HepG2 (cell line): ENCODE data around the gene PDPR. TPM values are rescaled to one million over a fixed set of nuclear protein-coding genes. Genes with fewer than 3 reads are reported as not detected.
A peak's percentile ranks its signal among the peaks of the same experiment; 100 is the strongest.
"Not testable (repeated sequence)": the region's sequence is repeated elsewhere in the genome, so short reads cannot be mapped to it uniquely, and the experiment has no call there.

Experiments used
- GATAD2A ChIP-seq: IDR thresholded peaks from 2 replicates; pipeline ENCODE4 v1.6.1; 2016
- HMGXB3 ChIP-seq: sonication (generic); formaldehyde crosslinking; IDR thresholded peaks from 2 replicates; pipeline ENCODE4 v1.4.0; 2020; ENCODE audit warnings: missing genetic modification reagents, borderline replicate concordance
- HOXD1 ChIP-seq: sonication (generic); formaldehyde crosslinking; IDR thresholded peaks from 2 replicates; pipeline ENCODE4 v1.5.0; 2020; ENCODE audit warnings: missing genetic modification reagents
- IKZF5 ChIP-seq: IDR thresholded peaks from 2 replicates; pipeline ENCODE4 v1.6.1; 2018; ENCODE audit warnings: missing genetic modification reagents, mild to moderate bottlenecking, missing compliant biosample characterization
- KDM5B ChIP-seq: sonication (generic); formaldehyde crosslinking; IDR thresholded peaks from 2 replicates; pipeline ENCODE4 v1.4.0; 2020; ENCODE audit warnings: missing genetic modification reagents, mild to moderate bottlenecking, borderline replicate concordance
- MNT ChIP-seq: fragments of 450-650 bp; IDR thresholded peaks from 2 replicates; pipeline ENCODE4 v1.6.1; 2016
- NR2C2 ChIP-seq: sonication (generic); formaldehyde crosslinking; IDR thresholded peaks from 2 replicates; pipeline ENCODE4 v1.4.0; 2020; ENCODE audit warnings: missing genetic modification reagents, mild to moderate bottlenecking, moderate library complexity, borderline replicate concordance
- PHF8 ChIP-seq: sonication (generic); formaldehyde crosslinking; IDR thresholded peaks from 2 replicates; pipeline ENCODE4 v1.5.0; 2020; ENCODE audit warnings: missing genetic modification reagents
- SOX6 ChIP-seq, 2 experiments: fragments of 450-650 bp in 1 of 2; sonication (generic) in 1 of 2; formaldehyde crosslinking in 1 of 2; IDR thresholded peaks; 2 replicates each; pipeline versions ENCODE4 v1.4.0 to v1.6.1; 2017 to 2020; ENCODE audit warnings: antibody characterized with exemption in 1 of 2, mild to moderate bottlenecking in 1 of 2, missing genetic modification reagents in 1 of 2
- THAP9 ChIP-seq: sonication (generic); formaldehyde crosslinking; IDR thresholded peaks from 2 replicates; pipeline ENCODE4; 2020; ENCODE audit warnings: missing genetic modification reagents, mild to moderate bottlenecking, borderline replicate concordance
- UBTF ChIP-seq: sonication (generic); formaldehyde crosslinking; IDR thresholded peaks from 2 replicates; pipeline ENCODE4 v1.4.0; 2020; ENCODE audit warnings: mild to moderate bottlenecking, missing genetic modification reagents
- ZSCAN21 ChIP-seq: sonication (generic); formaldehyde crosslinking; IDR thresholded peaks from 2 replicates; pipeline ENCODE4 v1.8.0; 2022; ENCODE audit warnings: mild to moderate bottlenecking, missing genetic modification reagents, moderate library complexity, borderline replicate concordance
- polyA plus RNA-seq, 8 experiments: library from polyadenylated mRNA; depleted of rRNA in 3 of 8; stranded (reverse) in 7 of 8; unstranded in 1 of 8; fragments of >200 nt; fragmentation: Illumina TruSeq in 4 of 8; extraction: Trizol in 4 of 8; gene quantifications; 2 replicates each; pipeline versions ENCODE4 v1.2.1 to v1.2.3, GENCODE V29; 2011 to 2016; ENCODE audit warnings: low read depth in 4 of 8, missing spikeins in 1 of 8, mixed read lengths in 1 of 8; ENCODE audit not compliant: insufficient read depth in 1 of 8
- total RNA-seq, 5 experiments: library from RNA; depleted of rRNA; stranded (reverse); fragments of >200 nt; fragmentation: Illumina TruSeq; extraction: Trizol; gene quantifications; 2 replicates each; pipeline ENCODE4 v1.2.3, GENCODE V29; 2016; ENCODE audit warnings: low read depth in 1 of 5

PDPR gene
- total and polyA plus RNA-seq, 2 of the 13 experiments (the other 11 are each of a cell fraction or from before 2014, with no cell fraction given): 19.5 to 29.9 TPM

- TF ChIP-seq THAP9 (CRISPR knock-in tag) (peak; percentile 80; the same call in 1 of the 2 replicates), NR2C2 (CRISPR knock-in tag) (peak; percentile 95), KDM5B (CRISPR knock-in tag) (peak; percentile 38; the same call in 1 of the 2 replicates), GATAD2A (peak; percentile 41; the same call in 1 of the 2 replicates), ZSCAN21 (CRISPR knock-in tag) (peak; percentile 61; the same call in 1 of the 2 replicates), SOX6 (CRISPR knock-in tag; IDR thresholded peaks at IDR 0.05) (0 out of 2 replicates have a peak, but pooled peaks have one; percentile 26), HOXD1 (CRISPR knock-in tag) (0 out of 2 replicates have a peak, but pooled peaks have one; percentile 35), PHF8 (CRISPR knock-in tag) (peak; percentile 83), MNT (peak; percentile 94), UBTF (CRISPR knock-in tag) (peak; percentile 18; the same call in 1 of the 2 replicates), HMGXB3 (CRISPR knock-in tag) (peak; percentile 37; the same call in 1 of the 2 replicates), IKZF5 (peak; percentile 69; the same call in 1 of the 2 replicates)
- TF ChIP-seq SOX6 (IDR thresholded peaks at IDR 0.05): not testable (repeated sequence)
Observed at GRCh38 chr16:70113982-70114826, at the start of gene PDPR (continued).
